WERI-Rb-1 (cell line): Measurements from ENCODE around the gene CYP2B6.

Source experiments
- DNase-seq: peaks from one replicate; pipeline ENCODE4 v3.0.0-alpha.2; 2020
- H3K27ac ChIP-seq: fragments of 250-450 bp; sonication (Bioruptor Pico); 2 replicates; pipeline ENCODE4 v1.5.1; 2020; ENCODE audit warnings: mild to moderate bottlenecking, moderate library complexity
- H3K27me3 ChIP-seq: fragments of 250-450 bp; sonication (Bioruptor Pico); 2 replicates; pipeline ENCODE4 v1.5.1; 2021; ENCODE audit warnings: mild to moderate bottlenecking, low read depth, moderate library complexity; ENCODE audit not compliant: insufficient read depth, severe bottlenecking
- H3K36me3 ChIP-seq: fragments of 250-450 bp; sonication (Bioruptor Pico); 2 replicates; pipeline ENCODE4 v1.5.1; 2020; ENCODE audit warnings: mild to moderate bottlenecking, moderate library complexity
- H3K4me3 ChIP-seq: 2 replicates; pipeline ENCODE4 v1.5.1; 2011; ENCODE audit warnings: low read depth, mild to moderate bottlenecking, control low read depth, low read length
- H3K9me3 ChIP-seq: fragments of 250-450 bp; sonication (Bioruptor Pico); 2 replicates; pipeline ENCODE4 v1.5.1; 2021; ENCODE audit warnings: mild to moderate bottlenecking, moderate library complexity; ENCODE audit not compliant: severe bottlenecking
- CTCF ChIP-seq: IDR thresholded peaks from 2 replicates; pipeline ENCODE4 v1.5.1; 2011; ENCODE audit warnings: low read depth, mild to moderate bottlenecking, control low read depth, inconsistent platforms, low read length

The CYP2B6 gene

GRCh38 chr19:40948580-40949299, 42.3 kb upstream of the CYP2B6 start:
- H3K27me3 ChIP-seq = no peaks in the 10 kb centered on the region
- H3K36me3 ChIP-seq = no peaks in the 10 kb centered on the region
- H3K27ac ChIP-seq = no peak overlapping the region
- no peak for TF ChIP-seq CTCF
- DNase-seq = no peak
- H3K4me3 ChIP-seq = no peak overlapping the region
- peaks cover 7% of the 10 kb centered on the region for H3K9me3 ChIP-seq

GRCh38 chr19:40954573-40954972, 36.5 kb upstream of the CYP2B6 start:
- Histone ChIP-seq H3K27me3 (no peaks in the 10 kb centered on the region), H3K36me3 (no peaks in the 10 kb centered on the region), H3K9me3 (peaks cover 20% of the 10 kb centered on the region), H3K4me3 (no peak overlapping the region), H3K27ac (no peak overlapping the region)
- no peak for DNase-seq
- TF ChIP-seq CTCF = no peak

GRCh38 chr19:40959338-40959737, 31.7 kb upstream of the CYP2B6 start:
- H3K27me3 ChIP-seq = no peaks in the 10 kb centered on the region
- no peak for TF ChIP-seq CTCF
- H3K4me3 ChIP-seq = no peak overlapping the region
- DNase-seq = no peak
- peaks cover 6% of the 10 kb centered on the region for H3K9me3 ChIP-seq
- peak overlapping the region; percentile 42 for H3K27ac ChIP-seq
- no peaks in the 10 kb centered on the region for H3K36me3 ChIP-seq

- no peak for DNase-seq
- no peaks in the 10 kb centered on the region for H3K36me3 ChIP-seq
- H3K4me3 ChIP-seq = no peak overlapping the region
- no peaks in the 10 kb centered on the region for H3K27me3 ChIP-seq
- no peak for TF ChIP-seq CTCF
- no peaks in the 10 kb centered on the region for H3K9me3 ChIP-seq
- no peak overlapping the region for H3K27ac ChIP-seq
Observed at GRCh38 chr19:40960062-40960685, 30.9 kb upstream of the CYP2B6 start.

- Histone ChIP-seq H3K36me3 (no peaks in the 10 kb centered on the region), H3K27me3 (no peaks in the 10 kb centered on the region), H3K27ac (no peak overlapping the region), H3K4me3 (no peak overlapping the region), H3K9me3 (no peaks in the 10 kb centered on the region)
- no peak for DNase-seq
- TF ChIP-seq CTCF = no peak
Observed at GRCh38 chr19:40960780-40961179, 30.3 kb upstream of the CYP2B6 start.
